NB4 (cell line): Measurements from ENCODE around the gene ST6GALNAC2.

ENCODE experiments used
- MAX ChIP-seq: IDR thresholded peaks from 2 replicates; pipeline ENCODE4 v1.6.1; 2011; ENCODE audit warnings: low read depth, low read length
- MYC ChIP-seq: IDR thresholded peaks from 2 replicates; pipeline ENCODE4 v1.6.1; 2011; ENCODE audit warnings: low read depth, low read length
- POLR2A ChIP-seq: IDR thresholded peaks from 2 replicates; pipeline ENCODE4 v1.6.1; 2011; ENCODE audit warnings: mild to moderate bottlenecking; ENCODE audit not compliant: insufficient read length; ENCODE audit errors: extremely low read depth

GRCh38 chr17:76545918-76546555 lies 39.6 kb downstream of the ST6GALNAC2 start:
- TF ChIP-seq MAX (no peak), MYC (no peak), POLR2A (no peak)
